ENCODE data around the gene BRINP1.

The BRINP1 gene

DNA sequence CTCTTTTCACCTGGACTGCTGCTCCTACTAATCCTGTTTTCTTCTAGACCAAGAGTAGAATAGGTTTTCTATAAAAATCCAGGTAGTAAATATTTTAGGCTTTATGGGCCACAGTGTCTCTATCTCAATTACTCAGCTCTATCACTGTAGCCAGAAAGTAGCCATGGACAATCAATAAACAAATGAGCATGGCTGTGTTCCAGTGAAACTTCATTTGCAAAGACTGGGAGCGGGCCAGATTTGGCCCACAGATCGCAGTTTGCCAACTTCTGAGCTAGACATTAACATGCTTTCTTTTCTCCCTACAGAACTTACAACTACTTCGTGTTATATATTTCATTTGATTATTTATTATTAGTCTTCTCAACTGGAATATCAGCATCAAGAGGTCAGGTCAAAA is 30.2 kb downstream of the BRINP1 start:
- no peak for DNase-seq (ENCODE audit: low spot score)

DNA sequence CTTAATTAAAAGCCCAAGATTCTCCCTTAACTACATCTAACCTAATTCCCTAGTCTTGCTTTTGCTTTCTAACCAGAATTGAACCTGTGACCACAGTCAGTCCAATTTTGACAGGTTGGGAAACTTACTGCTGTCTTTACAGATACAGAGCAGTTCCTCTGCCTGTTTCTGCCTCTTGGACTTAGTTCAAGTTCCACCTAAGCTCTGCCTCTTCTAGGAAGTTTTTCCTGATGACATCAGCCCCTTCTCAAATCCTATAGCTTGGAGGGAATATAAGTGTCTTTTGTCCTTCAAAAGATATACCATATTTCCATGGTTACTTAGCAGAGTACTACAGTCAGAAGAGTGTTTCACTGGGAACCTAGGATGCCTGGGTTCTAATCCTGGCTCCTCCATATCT is 31.7 kb downstream of the BRINP1 start:
- DNase-seq (ENCODE audit: low spot score): no peak

DNA sequence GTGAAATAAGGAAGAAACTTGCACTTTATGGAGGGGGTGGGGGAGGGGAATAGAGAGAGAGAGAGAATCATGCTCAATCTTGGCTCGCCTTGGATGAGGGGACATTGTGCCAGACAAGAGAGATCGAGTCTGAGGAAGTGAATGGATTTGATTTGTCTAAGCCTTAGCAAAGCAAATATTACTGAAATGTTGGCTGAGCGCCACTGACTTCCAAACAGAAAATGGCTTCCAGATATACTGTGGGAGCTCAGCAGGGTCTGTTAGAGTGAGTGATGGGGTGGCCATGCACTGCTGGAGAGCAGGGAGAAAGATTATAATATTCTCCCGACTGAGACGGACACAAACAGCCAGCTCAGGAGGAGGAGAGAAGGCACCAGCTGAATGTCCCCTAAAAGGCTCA is 34.5 kb downstream of the BRINP1 start:
- DNase-seq (ENCODE audit: low spot score): no peak

- no peak for DNase-seq (ENCODE audit: low spot score)
These were observed 35.6 kb downstream of the BRINP1 start for GRCh38 chr9:119333507-119334229.

GRCh38 chr9:119332522-119332921 is 36.7 kb downstream of the BRINP1 start:
- DNase-seq (ENCODE audit: low spot score): no peak

- no peak for DNase-seq (ENCODE audit: low spot score)
These were observed 47.1 kb downstream of the BRINP1 start for GRCh38 chr9:119322184-119322583.

- DNase-seq (ENCODE audit: low spot score): no peak
These were observed 50.9 kb downstream of the BRINP1 start for GRCh38 chr9:119318371-119318770.

DNA sequence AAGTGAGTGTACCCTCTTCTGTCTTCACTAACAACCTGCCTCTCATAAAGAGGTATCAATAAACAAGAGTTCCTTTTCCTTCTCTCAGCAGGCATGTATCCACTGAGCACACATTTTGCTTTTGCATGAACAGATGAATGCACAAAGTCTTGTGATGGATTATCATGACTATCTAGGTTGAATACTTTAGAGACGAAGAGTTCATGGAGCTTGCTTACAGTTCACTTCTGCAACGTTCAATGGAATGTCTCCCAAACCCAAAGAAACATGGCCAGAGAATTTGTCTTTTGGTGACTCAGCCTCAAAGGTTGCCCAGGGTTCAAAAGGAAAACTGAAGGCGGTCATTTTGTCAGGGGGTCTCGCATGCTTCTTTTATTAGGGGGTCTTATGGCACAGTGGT is 55.4 kb downstream of the BRINP1 start:
- DNase-seq (ENCODE audit: low spot score): no peak

DNA sequence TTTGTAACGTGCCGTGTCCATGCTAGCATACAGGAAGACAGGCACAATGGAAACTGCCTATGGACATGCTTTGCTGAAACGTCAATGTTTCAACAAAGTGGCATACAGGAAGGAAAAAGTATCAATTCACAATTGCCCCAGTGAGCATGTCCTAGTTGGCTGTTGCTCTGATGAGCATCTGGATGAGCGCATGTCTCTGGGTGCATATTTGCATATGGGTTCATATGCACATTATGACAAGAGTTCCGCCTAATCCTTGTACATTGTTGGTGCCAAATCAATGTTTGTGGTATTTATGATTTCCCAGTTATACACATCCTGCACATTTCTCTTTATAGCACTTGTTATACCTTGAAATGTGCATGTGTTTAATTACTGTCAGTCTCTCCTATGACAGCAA is 58.5 kb downstream of the BRINP1 start:
- DNase-seq (ENCODE audit: low spot score): no peak

DNA sequence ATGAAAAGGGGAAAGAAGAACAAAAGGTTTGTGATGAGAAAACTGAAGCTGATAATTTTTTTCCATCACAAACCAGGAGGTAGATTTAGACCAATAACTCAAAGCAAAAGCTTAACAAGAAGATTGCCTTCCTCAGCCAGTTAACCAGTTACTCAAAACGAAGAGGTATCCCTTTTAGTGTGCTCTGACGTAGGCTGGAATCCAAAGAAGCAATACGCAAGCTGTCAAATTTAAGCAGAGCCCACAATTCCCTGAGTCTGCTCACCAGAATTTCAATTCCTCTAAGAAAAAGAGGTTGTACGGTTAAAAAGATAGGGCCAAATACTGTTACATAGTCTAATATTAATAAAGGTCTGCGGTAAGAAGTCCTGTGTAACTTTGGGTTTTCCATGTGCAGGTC is 61.8 kb downstream of the BRINP1 start:
- no peak for DNase-seq (ENCODE audit: low spot score)

DNA sequence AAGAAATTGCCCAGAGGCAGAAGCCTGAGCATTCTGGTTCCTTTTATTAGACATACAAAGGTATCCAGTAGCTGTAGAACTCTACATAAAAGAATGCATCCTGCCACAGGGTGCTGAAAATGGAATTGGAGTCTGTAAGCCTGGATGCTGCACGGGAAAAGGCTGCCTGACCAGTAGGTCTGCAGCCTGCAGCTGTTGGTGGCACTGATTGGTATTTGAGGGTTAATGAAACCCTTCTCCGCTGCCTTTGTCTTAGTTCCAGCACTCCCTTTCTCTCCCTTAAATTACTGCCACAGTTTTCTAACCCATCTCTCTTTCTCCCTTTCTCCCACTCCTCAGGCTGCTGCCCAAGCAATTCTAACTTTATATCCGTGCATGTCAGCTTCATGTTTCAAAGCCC is 64.7 kb downstream of the BRINP1 start:
- DNase-seq (ENCODE audit: low spot score): no peak

DNA sequence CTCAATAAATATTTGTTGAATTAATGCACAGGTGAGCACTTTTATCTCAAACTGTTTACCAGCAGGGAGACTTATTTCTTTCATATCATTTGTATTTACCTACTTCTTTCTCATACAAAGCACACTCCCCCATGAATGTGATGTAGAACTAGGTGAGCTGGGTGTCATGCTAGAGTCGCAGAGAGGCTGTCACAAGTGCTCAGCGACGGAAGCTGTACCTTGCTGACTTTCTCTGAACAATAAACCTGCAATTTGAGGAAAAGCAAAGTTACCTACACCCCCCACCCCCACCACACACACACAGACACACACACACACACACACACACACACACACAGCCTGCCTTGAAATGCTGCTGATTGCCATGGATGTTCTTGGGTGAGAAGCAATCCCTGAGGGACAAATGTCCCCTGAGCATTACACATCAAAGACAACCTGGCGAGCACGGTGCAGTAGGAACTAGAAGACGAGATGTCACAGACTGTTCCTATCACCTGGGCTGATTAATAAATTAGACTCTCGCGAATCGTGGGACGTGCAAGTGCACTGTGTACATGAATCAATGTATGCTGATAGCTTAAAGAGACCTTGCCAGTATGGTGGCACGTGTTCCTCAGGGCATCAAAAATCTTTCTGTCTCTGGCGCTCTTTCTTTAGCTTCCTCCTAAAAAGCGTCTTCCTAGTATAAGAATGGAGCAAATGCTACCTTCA is 66.1 kb downstream of the BRINP1 start:
- DNase-seq (ENCODE audit: low spot score): no peak

DNA sequence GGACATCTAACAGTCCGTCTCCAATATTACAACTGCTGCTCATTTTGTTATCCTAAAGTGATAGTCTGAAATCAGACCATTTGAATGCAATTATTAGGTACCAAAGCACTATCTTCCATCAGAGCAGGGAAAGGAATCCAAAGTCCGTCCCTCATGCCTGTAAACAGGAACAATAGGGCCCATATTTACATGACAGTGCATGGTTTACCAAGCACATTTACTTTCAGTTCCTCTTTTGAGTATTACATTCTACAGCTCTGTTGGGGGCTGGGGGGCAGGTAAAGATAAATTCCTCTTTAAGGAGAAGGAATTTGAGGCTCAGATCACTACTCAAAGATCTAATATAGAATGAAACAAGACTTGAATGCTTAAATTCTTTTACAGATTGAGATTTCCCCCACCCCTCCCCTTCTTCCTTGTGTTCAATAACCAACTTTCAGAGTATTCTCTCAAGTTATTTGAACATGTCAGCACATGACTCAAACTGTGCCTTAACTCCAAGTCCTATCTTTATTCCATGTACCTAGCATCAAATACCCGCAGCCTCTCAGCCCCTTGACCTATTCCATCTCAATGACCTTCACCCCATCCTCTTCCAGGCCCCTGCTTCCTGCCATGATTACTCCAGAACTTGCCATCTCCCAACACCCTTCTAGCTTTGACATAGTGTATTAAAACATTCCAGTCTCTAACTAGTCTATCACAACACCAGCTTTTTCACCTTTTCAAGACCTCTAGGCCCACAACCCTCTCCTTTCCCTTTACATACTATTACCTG is 71.0 kb downstream of the BRINP1 start:
- DNase-seq (ENCODE audit: low spot score): no peak

DNA sequence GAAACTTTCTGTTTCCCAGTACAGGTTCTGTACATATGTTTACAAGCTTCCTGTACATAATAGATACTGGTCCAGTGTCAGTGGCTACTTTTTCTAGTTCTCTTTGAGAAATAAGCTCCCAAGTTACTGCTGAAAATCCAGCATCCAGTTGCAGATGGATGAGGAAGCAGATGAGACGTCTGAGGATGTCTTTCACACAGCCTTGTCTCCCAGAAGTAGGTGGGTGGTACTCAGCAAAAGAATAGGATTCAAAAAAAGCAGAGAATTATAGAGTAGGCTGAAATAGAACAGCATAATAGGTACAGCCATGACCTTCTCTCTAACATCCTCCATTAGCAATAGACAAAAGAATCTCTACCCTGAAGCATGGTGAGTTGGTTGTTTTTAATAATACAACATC is 77.7 kb downstream of the BRINP1 start:
- DNase-seq (ENCODE audit: low spot score): no peak

GRCh38 chr9:119289740-119290433 is 79.3 kb downstream of the BRINP1 start:
- no peak for DNase-seq (ENCODE audit: low spot score)

- no peak for DNase-seq (ENCODE audit: low spot score)
These were observed 84.5 kb downstream of the BRINP1 start for GRCh38 chr9:119284587-119285337.

DNA sequence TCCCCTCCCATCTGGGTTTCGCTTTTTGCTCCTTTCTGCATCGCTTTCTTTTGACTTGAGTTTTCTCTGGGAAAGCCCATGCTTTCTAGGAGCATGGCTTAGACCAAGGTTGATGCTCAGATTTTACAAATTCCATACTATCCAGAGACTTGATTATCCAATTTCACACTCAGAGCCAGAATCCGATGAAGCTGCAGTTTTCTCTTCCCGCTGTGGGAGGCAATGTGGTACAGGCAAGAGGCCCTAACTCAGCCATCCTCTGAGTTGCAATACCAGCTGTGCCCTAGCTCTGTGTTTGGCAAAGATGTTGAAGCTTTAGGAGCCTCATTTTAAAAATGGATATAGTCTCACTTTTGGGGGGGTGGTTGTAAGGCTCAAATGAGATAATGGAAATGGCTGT is 85.1 kb downstream of the BRINP1 start:
- DNase-seq (ENCODE audit: low spot score): no peak

DNA sequence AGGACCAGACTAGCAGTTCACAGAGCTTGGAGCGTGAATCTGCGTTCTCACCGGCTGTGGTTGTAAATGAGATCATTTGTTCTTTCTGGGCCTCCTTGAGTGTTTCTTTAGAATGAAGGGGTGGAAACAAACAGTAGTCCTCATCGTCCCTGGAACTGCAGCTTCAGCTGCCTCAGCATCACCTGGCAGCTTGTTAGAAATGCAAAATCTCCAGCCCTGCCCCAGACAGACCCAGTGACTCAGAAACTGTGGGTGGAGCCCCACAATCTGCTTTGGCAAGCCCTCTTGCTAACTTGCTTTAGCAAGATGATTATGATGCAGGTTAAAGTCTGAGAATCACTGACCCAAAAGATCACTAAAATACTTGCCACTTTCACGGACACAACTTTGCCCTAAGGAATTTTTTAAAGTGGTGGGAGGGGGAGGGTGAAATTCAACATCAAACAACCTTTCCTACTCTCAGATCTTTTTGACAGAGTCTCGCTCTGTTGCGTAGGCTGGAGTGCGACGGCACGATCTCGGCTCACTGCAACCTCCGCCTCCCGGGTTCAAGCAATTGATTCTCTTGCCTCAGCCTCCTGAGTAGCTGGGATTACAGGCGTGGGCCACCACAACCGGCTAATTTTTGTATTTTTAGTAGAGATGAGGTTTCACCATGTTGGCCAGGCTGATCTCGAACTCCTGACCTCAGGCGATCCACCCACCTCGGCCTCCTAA is 86.0 kb downstream of the BRINP1 start:
- DNase-seq (ENCODE audit: low spot score): no peak

DNA sequence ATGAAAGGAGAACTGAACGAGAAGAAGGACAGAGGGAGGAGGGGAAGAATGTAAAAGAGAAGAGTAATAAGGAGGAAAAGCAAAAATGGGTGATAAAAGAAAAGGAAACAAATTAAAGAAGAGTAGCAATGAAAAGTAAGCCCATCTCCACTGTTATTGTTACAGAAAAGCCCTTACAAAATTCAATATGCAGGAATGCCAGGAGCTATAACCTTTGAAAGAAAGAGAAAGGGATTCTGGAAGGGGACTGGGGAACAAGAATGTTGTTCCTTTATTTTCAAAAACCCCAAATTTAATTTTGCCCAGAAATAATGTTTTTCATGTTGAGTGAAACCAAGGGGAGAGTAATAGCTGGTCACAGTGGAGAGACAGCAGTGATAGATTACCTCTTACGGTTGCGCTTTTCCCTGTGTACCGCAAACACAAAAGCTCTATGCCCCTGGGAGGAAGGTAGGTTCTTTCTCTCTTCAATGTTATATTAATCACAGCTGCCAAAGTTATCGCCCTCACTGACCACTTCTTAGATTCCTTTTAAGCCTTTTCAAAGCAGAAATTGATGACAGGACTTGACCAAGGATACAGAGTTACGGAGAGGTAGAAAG is 86.7 kb downstream of the BRINP1 start:
- DNase-seq (ENCODE audit: low spot score): no peak

DNA sequence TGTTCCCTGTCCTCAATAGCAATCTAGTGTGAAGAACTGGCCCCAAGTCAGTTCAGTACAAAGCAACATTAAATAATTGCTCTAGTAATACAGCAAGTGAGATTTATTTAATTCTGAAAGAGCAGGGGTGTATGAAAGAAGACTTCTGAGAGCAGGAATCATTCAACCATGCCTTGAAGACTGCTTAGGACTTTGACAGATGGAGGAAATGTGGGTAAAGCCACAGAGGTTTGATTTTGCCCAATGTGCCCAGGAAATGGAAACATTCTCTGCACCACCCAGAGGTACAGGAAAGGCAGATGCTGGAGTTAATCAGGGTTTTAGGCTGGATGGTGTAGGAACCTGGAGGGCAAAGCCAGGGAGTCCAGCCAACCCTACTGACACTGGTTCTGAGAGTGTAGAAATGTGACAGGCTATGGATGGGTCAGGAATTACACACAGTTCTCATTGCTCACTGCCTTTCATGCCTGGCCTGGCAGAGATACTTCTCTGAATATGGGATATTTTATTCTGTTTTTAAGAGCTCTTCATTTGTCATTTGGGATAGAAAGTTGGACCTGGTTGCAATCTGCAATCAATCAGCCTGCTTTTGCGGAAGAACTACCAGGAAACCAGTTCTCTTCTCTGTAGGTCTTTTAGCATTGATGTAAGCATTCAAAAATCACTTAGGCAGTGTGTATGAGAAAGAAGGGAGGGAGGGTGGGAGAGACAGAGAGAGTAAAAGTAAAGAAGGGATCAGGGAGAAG is 88.3 kb downstream of the BRINP1 start:
- DNase-seq (ENCODE audit: low spot score): no peak

Data from CD4-positive, alpha-beta T cell treated with Interleukin-15 for 4 hours (primary cell).